ENCODE data around the gene PSTPIP1.

- TF ChIP-seq EP300 (IDR thresholded peaks at IDR 0.05) (no peak), CTCF (IDR thresholded peaks at IDR 0.05) (no peak), POLR2AphosphoS5 (IDR thresholded peaks at IDR 0.05) (no peak)
Measured at GRCh38 chr15:76974456-76975036, 20.4 kb upstream of the PSTPIP1 start.
